SK-N-MC (cell line): ENCODE measurements around the gene YIPF5.

Experiments used
- EZH2 ChIP-seq: fragments of 200-600 bp; sonication (generic); IDR thresholded peaks from one replicate; pipeline ENCODE4 v1.6.1; 2017; ENCODE audit warnings: antibody characterized with exemption
- POLR2AphosphoS5 ChIP-seq: IDR thresholded peaks from 2 replicates; pipeline ENCODE4 v1.6.1; 2012; ENCODE audit warnings: mild to moderate bottlenecking, low read depth, low read length, borderline replicate concordance

- peak; percentile 90 for TF ChIP-seq POLR2AphosphoS5
- no peak for TF ChIP-seq EZH2
Observed at GRCh38 chr5:144170276-144171024, at the start of gene YIPF5, which contains the start of gene KCTD16.
